ENCODE measurements around the gene COL23A1.

The COL23A1 gene

DNA sequence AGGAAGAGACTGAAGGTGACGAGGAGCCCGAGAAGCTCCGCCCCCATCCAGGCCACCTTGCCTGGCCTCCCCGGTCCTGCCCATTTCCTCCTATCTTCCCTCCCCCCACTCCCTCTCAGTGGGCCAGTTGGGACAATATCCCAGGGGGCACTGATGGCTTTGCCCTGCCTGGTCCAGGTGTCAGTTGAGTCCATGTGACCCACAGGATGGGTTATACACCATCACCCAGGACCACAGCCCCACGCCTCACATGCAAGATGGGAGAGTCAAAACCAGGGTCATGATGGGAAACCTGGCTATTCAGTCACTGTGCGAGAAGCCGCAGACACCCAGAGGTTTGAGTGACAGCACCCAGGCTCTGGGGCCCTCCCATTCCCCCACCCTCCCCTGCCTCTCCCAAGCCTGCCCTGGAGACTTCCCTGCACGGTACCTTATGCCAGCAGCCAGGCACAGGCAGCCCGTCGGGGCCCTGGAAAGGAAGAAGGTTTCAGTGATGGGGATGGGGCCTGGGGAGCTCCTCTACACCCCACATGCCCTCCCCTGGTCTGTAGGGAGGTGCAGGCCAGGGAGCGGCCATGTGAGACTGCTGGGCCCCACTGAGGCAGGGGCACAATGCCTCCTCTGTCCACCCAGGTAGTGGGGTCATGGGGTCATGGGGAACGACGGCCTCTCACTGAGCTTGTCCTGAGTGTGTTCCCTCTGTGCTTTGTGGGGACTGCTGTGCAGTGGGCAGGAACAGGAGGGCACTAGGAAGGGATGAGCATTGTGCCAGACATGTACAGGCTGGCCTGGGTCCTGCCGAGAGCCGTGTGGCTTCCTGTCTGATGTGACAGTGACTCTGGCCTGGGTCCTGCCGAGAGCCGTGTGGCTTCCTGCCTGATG, 351.2 kb downstream of the COL23A1 start:
- no peak overlapping the region for H3K27ac ChIP-seq (ENCODE audit: low read depth, low read length)

DNA sequence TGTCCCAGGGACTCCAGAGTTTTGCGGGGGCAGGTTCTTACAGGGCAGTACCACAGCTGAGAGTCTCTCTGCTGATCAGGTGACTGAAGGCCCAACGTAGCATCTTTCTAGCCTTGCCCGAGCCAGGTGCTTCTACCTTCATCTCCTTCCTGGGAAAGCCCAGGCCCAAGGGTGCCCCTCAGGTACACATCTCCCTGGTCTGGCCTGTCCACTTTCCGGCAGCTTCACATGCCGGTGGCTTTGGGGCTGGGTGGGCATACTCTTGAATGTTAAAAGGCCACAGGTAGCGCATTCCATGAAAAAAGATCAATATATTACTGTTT, 351.9 kb downstream of the COL23A1 start:
- H3K27ac ChIP-seq (ENCODE audit: low read depth, low read length): no peak overlapping the region

More for the DNA sequence above, 351.2 kb downstream of the COL23A1 start:
- Histone ChIP-seq H3K27me3 (ENCODE audit: control insufficient read depth in 1 of 2, insufficient read depth in 2 of 2, low read length in 2 of 2) (no peaks in the 10 kb centered on the region), H3K9ac (ENCODE audit: low read length) (no peak overlapping the region), H3K4me3 (ENCODE audit: low read depth in 1 of 2, low read length in 2 of 2) (no peak overlapping the region), H3K4me1 (ENCODE audit: insufficient read depth, low read length) (no peaks in the 10 kb centered on the region), H3K36me3 (ENCODE audit: insufficient read depth, low read length) (no peaks in the 10 kb centered on the region), H3K9me3 (ENCODE audit: low read length) (no peaks in the 10 kb centered on the region)

DNA sequence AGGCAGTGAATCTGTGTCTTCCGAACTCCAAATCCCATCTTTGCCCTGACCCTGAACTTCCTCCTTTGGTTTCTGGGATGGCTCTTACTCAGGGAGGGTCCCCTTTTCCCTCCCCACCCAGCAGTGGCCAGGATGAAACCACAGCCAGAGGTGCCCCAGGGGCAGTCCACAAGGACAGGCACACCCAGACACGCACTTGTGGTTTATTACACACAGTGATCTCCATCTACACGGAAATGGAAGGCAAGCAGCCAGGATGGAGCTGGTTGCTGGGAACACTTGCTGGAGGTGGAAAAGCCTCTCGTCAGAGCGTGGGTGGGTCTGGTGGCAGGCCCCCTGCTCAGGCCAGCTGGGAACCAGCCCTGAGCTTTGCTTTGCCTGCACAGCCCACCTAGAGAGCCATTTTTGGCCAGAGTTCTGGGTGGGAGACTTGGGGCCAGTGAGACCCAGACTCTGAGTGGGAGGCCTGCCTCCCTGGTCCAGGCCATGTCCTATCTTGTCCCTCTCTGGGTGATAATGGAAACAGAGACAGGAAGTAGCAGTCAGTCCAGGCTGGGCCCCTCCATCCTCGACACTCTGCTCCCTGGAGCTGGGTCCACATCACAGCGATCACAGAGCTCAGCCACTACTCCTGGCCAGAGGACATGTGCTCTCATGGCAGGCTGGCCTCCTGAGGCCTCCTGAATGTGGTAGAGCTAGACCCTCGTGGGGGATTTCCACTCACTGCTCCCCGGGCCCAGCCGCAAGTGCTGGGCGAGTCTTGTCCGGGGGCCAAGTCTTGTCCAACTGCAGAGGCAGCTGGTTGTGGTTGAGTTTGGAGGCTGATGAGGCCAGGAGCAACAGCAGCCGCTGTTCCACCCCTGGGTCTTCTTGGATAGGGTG, 352.5 kb downstream of the COL23A1 start:
- Histone ChIP-seq H3K36me3 (ENCODE audit: insufficient read depth, low read length) (no peaks in the 10 kb centered on the region), H3K9ac (ENCODE audit: low read length) (no peak overlapping the region), H3K27me3 (ENCODE audit: control insufficient read depth in 1 of 2, insufficient read depth in 2 of 2, low read length in 2 of 2) (no peaks in the 10 kb centered on the region), H3K9me3 (ENCODE audit: low read length) (no peaks in the 10 kb centered on the region), H3K27ac (ENCODE audit: low read depth, low read length) (no peak overlapping the region), H3K4me1 (ENCODE audit: insufficient read depth, low read length) (peaks cover 4% of the 10 kb centered on the region), H3K4me3 (ENCODE audit: low read depth in 1 of 2, low read length in 2 of 2) (no peak overlapping the region)

More for the DNA sequence above, 351.9 kb downstream of the COL23A1 start:
- no peaks in the 10 kb centered on the region for H3K4me1 ChIP-seq (ENCODE audit: insufficient read depth, low read length)
- H3K9ac ChIP-seq (ENCODE audit: low read length): no peak overlapping the region
- no peak overlapping the region for H3K4me3 ChIP-seq (ENCODE audit: low read depth in 1 of 2, low read length in 2 of 2)
- H3K9me3 ChIP-seq (ENCODE audit: low read length): no peaks in the 10 kb centered on the region
- no peaks in the 10 kb centered on the region for H3K27me3 ChIP-seq (ENCODE audit: control insufficient read depth in 1 of 2, insufficient read depth in 2 of 2, low read length in 2 of 2)
- H3K36me3 ChIP-seq (ENCODE audit: insufficient read depth, low read length): no peaks in the 10 kb centered on the region

DNA sequence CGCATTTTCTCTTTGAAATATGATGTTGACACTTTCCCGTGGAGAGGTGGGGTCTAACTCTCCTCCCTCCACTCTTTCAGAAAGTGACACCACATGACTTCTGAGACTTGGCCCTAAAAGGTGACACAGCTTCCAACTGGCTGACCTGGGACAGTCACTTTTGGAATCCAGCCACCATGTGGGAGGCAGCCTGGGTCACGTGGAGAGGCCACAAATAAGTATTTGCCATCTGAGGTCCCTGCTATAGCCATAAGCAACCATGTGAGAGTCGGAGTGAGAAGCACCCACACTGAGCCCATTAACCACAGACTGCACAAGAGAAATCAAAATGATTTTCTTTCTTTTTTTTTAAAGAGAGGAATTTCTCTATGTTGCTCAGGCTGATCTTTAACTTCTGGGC, 353.5 kb downstream of the COL23A1 start:
- H3K4me3 ChIP-seq (ENCODE audit: low read depth in 1 of 2, low read length in 2 of 2): no peak overlapping the region
- no peaks in the 10 kb centered on the region for H3K9me3 ChIP-seq (ENCODE audit: low read length)
- no peaks in the 10 kb centered on the region for H3K27me3 ChIP-seq (ENCODE audit: control insufficient read depth in 1 of 2, insufficient read depth in 2 of 2, low read length in 2 of 2)
- peaks cover 5% of the 10 kb centered on the region for H3K4me1 ChIP-seq (ENCODE audit: insufficient read depth, low read length)
- H3K36me3 ChIP-seq (ENCODE audit: insufficient read depth, low read length): no peaks in the 10 kb centered on the region
- H3K9ac ChIP-seq (ENCODE audit: low read length): no peak overlapping the region
- H3K27ac ChIP-seq (ENCODE audit: low read depth, low read length): no peak overlapping the region

DNA sequence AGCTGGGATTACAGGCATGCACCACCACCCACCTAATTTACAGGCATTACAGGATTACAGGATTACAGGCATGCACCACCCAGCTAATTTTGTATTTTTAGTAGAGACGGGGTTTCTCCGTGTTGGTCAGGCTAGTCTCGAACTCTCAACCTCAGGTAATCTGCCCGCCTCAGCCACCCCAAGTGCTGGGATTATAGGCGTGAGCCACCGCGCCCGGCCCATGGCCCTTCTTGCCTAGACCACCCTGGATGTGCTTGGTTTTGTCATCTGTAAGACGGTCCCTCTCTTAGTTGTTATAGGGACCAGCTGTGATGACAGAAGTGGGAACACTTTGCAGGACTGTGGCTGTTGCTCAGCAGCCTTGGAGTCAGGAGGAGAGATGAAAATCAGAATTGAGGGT, 354.1 kb downstream of the COL23A1 start:
- H3K4me3 ChIP-seq (ENCODE audit: low read depth in 1 of 2, low read length in 2 of 2): no peak overlapping the region
- no peaks in the 10 kb centered on the region for H3K36me3 ChIP-seq (ENCODE audit: insufficient read depth, low read length)
- H3K4me1 ChIP-seq (ENCODE audit: insufficient read depth, low read length): peaks cover 10% of the 10 kb centered on the region
- H3K9ac ChIP-seq (ENCODE audit: low read length): no peak overlapping the region
- H3K9me3 ChIP-seq (ENCODE audit: low read length): no peaks in the 10 kb centered on the region
- no peaks in the 10 kb centered on the region for H3K27me3 ChIP-seq (ENCODE audit: control insufficient read depth in 1 of 2, insufficient read depth in 2 of 2, low read length in 2 of 2)
- no peak overlapping the region for H3K27ac ChIP-seq (ENCODE audit: low read depth, low read length)

DNA sequence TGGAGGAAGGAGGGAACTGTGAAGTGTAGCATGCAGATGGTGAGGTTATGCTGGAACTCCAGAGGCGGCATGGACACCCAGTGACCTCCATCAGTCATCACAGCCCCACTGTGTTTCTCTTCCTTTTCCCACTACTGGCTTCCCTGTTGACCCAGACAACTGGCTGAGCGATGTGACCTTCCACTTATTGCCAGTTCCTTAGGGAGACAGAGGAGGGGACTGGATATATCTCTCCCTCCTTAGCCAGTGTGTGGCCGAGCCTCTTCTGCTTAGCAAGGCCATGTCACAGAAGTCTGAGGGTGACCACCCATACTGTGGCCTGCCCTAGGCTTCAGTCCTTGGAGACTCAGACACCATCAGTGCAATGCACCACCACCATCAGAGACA, 354.6 kb downstream of the COL23A1 start:
- Histone ChIP-seq H3K4me1 (ENCODE audit: insufficient read depth, low read length) (peaks cover 16% of the 10 kb centered on the region), H3K9ac (ENCODE audit: low read length) (no peak overlapping the region), H3K27me3 (ENCODE audit: control insufficient read depth in 1 of 2, insufficient read depth in 2 of 2, low read length in 2 of 2) (no peaks in the 10 kb centered on the region), H3K9me3 (ENCODE audit: low read length) (no peaks in the 10 kb centered on the region), H3K36me3 (ENCODE audit: insufficient read depth, low read length) (peaks cover under 1% of the 10 kb centered on the region), H3K4me3 (ENCODE audit: low read depth in 1 of 2, low read length in 2 of 2) (no peak overlapping the region), H3K27ac (ENCODE audit: low read depth, low read length) (no peak overlapping the region)

DNA sequence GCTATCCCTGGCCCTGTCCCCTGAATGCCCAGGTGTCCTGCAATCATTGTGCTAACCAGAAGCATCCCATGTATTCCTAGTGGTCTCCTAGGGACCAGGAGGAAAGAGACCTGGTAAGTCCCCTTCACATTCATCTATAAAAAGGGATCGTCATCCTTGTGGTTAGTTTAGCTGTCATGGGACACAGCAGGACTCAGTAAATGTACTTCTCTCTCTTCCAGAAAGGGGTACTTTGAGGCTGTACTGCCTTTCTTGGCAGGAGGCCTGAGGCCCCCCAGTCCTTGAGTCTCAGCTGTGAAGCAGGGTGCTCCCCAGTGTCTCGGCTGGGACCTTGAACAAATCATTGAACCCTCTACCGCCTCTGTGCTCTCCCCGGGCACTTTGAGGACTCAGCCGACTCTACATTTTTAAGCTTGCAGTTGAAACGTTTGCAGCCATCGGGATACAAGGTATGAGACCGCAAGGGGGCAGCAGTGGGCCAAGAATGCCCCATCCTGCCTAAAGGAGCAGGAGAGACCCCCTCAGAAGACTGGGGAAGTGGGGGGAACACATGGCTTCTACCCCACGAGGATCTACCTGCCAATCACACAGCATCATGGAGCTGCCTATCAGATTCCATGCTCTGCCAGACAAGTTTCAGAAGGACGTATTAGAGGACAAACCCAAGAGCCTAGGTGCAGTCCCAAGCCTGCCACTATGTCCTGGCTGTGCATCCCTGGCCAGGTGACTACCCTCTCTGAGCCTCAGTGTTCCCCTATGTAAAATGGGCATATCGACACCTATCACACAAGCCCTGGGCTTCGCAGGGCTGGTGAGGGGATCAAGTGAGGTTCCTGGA, 355.2 kb downstream of the COL23A1 start:
- peaks cover 22% of the 10 kb centered on the region for H3K4me1 ChIP-seq (ENCODE audit: insufficient read depth, low read length)
- H3K27me3 ChIP-seq (ENCODE audit: control insufficient read depth in 1 of 2, insufficient read depth in 2 of 2, low read length in 2 of 2): no peaks in the 10 kb centered on the region
- H3K36me3 ChIP-seq (ENCODE audit: insufficient read depth, low read length): peaks cover 7% of the 10 kb centered on the region
- H3K4me3 ChIP-seq (ENCODE audit: low read depth in 1 of 2, low read length in 2 of 2): no peak overlapping the region
- H3K9me3 ChIP-seq (ENCODE audit: low read length): no peaks in the 10 kb centered on the region
- H3K9ac ChIP-seq (ENCODE audit: low read length): no peak overlapping the region
- H3K27ac ChIP-seq (ENCODE audit: low read depth, low read length): no peak overlapping the region

DNA sequence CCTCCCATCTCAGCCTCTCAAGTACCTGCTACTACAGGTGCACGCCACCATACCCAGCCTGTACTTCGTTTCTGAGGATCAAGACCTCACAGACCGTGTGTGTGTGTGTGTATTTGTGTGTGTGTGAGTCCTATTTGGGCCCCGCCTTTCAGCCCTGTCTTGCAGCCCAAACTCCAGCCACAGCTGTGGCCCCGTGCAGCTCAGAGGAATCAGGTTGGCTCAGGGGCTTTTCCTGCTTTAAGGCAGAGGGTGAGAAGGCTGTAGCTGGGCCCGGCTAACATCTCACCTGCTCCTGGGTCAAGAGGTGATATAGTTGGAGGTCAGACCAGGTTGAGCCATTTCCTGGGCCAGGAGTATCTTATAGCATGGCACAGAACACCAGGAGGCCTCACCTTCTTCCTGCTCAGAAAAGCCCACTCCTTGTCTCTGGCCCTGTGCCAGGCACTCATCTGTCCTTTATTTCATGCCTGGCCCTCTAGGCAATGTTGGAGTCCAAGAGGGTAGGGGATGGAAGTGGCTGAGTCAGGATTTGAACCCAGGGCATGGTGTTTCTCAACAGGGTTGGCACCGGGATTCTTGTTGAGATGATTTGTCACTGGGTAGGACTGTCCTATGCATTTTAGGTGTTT, 356.0 kb downstream of the COL23A1 start:
- Histone ChIP-seq H3K27ac (ENCODE audit: low read depth, low read length) (no peak overlapping the region), H3K27me3 (ENCODE audit: control insufficient read depth in 1 of 2, insufficient read depth in 2 of 2, low read length in 2 of 2) (no peaks in the 10 kb centered on the region), H3K9me3 (ENCODE audit: low read length) (no peaks in the 10 kb centered on the region), H3K36me3 (ENCODE audit: insufficient read depth, low read length) (peaks cover 14% of the 10 kb centered on the region), H3K4me3 (ENCODE audit: low read depth in 1 of 2, low read length in 2 of 2) (no peak overlapping the region), H3K4me1 (ENCODE audit: insufficient read depth, low read length) (peaks cover 24% of the 10 kb centered on the region), H3K9ac (ENCODE audit: low read length) (no peak overlapping the region)

DNA sequence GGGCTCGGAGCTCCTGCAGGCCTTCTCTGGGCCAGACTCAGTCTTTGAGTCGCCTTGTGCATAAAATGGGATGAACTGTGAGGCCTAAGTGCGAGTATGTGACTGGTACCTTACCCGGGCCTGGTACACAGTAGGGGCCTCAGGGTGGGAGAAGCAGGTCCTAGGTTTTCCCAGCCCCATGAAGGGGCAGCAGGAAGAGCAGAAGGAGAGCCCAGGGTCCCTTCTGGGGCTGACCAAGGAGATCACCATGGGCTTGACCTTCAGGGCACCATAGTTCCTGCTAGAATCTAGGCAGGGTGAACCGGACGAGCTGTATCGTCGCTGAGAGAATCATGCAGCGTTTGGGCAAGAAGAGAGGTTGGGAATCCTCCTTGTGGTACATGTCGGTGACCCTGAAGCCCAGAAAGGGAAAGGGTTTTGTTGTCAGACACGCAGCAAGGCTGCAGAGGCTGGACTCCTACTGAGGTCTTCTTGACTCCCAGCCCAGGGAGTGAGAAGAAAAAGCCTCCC, 357.2 kb downstream of the COL23A1 start:
- Histone ChIP-seq H3K9me3 (ENCODE audit: low read length) (no peaks in the 10 kb centered on the region), H3K4me3 (ENCODE audit: low read depth in 1 of 2, low read length in 2 of 2) (peak overlapping the region; percentile 86 to 99), H3K36me3 (ENCODE audit: insufficient read depth, low read length) (peaks cover 24% of the 10 kb centered on the region), H3K27me3 (ENCODE audit: control insufficient read depth in 1 of 2, insufficient read depth in 2 of 2, low read length in 2 of 2) (no peaks in the 10 kb centered on the region), H3K4me1 (ENCODE audit: insufficient read depth, low read length) (peaks cover 24% of the 10 kb centered on the region), H3K27ac (ENCODE audit: low read depth, low read length) (peak overlapping the region; percentile 97), H3K9ac (ENCODE audit: low read length) (no peak overlapping the region)

DNA sequence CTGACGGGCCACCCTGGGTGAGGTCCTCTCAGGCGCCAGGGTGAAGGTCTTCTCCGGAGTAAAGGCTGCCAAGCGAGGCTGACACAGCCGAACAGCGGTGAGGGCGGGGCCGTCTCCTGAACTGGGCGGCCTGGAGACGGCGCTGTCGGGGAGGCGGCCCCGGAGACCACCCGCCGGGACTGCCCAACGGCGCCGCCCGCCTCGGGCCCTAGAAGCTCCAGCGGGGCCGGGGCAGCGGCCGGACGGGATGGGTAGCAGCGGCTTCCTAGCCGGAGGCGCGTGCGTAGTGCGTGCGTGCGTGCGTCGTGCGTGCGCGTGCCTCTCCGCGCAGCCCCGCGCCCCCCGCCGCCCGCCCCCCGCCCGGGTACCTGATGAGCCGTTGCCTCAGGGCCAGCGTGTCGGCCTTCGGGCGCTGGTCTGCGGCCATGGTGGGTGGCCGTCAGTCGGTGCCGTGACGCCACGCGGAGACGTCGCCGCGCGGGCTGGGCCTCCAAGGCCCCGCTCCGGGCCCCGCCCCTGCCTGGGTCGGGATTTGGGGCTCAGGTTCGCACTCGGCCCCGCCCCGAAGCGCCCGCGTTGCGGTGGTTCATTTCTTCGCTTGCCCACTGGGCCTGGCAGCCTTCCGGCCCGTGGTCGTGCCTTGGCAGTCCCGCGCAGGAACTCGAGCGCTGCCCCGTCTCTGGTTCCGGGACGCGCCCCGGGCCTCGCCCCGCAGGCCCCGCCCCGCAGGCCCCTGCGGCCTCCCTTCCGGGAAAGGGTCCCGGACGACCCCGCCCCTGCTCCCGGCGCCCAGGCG, 357.9 kb downstream of the COL23A1 start, which contains the start of gene PHYKPL:
TSS of gene PHYKPL (minus strand) at position 679 of the 796 bp plus-strand sequence. CDS start at position 427, 252 bp downstream.
- Histone ChIP-seq H3K9me3 (ENCODE audit: low read length) (no peaks in the 10 kb centered on the region), H3K36me3 (ENCODE audit: insufficient read depth, low read length) (peaks cover 29% of the 10 kb centered on the region), H3K4me3 (ENCODE audit: low read depth in 1 of 2, low read length in 2 of 2) (peak within 1 kb of the TSS; percentile 86 to 99), H3K4me1 (ENCODE audit: insufficient read depth, low read length) (peaks cover 24% of the 10 kb centered on the region), H3K9ac (ENCODE audit: low read length) (peak within 1 kb of the TSS; percentile 85), H3K27me3 (ENCODE audit: control insufficient read depth in 1 of 2, insufficient read depth in 2 of 2, low read length in 2 of 2) (no peaks in the 10 kb centered on the region), H3K27ac (ENCODE audit: low read depth, low read length) (peak within 1 kb of the TSS; percentile 97)

Data from muscle layer of colon (tissue), 2 donors.